T-cell (primary cell): ENCODE data around the gene ANKRD13A. TPM values are rescaled to one million over a fixed set of nuclear protein-coding genes. Genes with fewer than 3 reads are reported as not detected.
A peak's percentile ranks its signal among the peaks of the same experiment; 100 is the strongest.

Experiments used
- ATAC-seq, 4 experiments: fragments of 200-7000 bp in 3 of 4; fragments of 150-1000 bp in 1 of 4; cut with Tn5 transposase; replicated peaks in 1 of 4; 1 replicate in 3 of 4; 2 replicates in 1 of 4; pipeline ENCODE4 v1.10.0; 2021; ENCODE audit warnings: moderate library complexity in 3 of 4, mild to moderate bottlenecking in 2 of 4, moderate number of reproducible peaks in 1 of 4
- CTCF ChIA-PET, 2 donors: fragments of 300-600 bp; sonication (Branson Sonifier 250); formaldehyde crosslinking; loops; one replicate each; lab custom pipeline; 2022; ENCODE audit warnings: antibody characterized with exemption in 2 of 2; lab: Charles Lee
- POLR2A ChIA-PET, 2 donors: fragments of 300-600 bp; sonication (Branson Sonifier 250); formaldehyde crosslinking; loops; one replicate each; lab custom pipeline; 2022; ENCODE audit warnings: antibody characterized with exemption in 2 of 2; lab: Charles Lee
- DNase-seq, 35 experiments: peaks; one replicate each; pipeline versions ENCODE4 v3.0.0 to v3.0.0-alpha.2; 2013 to 2023
- H3K27ac ChIP-seq: one replicate; pipeline ENCODE4 v1.5.1; 2013; ENCODE audit warnings: low read length
- H3K27me3 ChIP-seq, 2 experiments: replicated peaks in 1 of 2; 1 replicate in 1 of 2; 2 replicates in 1 of 2; pipeline versions ENCODE4 v1.6.1 to v1.7.0; 2013; ENCODE audit warnings: low read length in 1 of 2, mixed read lengths in 1 of 2; ENCODE audit not compliant: control insufficient read depth in 2 of 2, insufficient read depth in 2 of 2; ENCODE audit errors: extremely low read depth in 1 of 2
- H3K36me3 ChIP-seq, 2 donors: 1 replicate in 1 of 2; 2 replicates in 1 of 2; pipeline versions ENCODE4 v1.6.1 to v1.7.0; 2013; ENCODE audit warnings: low read length in 1 of 2; ENCODE audit not compliant: control insufficient read depth in 2 of 2, insufficient read depth in 1 of 2; ENCODE audit errors: extremely low read depth in 1 of 2
- H3K4me1 ChIP-seq, 2 experiments: 1 replicate in 1 of 2; 2 replicates in 1 of 2; pipeline versions ENCODE4 v1.6.1 to v1.7.0; 2013; ENCODE audit warnings: low read length in 2 of 2, mixed read lengths in 1 of 2; ENCODE audit not compliant: insufficient read depth in 2 of 2, control insufficient read depth in 1 of 2; ENCODE audit errors: extremely low read depth in 1 of 2
- H3K4me3 ChIP-seq, 2 donors: 1 replicate in 1 of 2; 2 replicates in 1 of 2; pipeline versions ENCODE4 v1.5.1 to v1.7.0; 2013; ENCODE audit warnings: mild to moderate bottlenecking in 2 of 2, low read length in 1 of 2, moderate library complexity in 1 of 2; ENCODE audit not compliant: control insufficient read depth in 1 of 2; ENCODE audit errors: extremely low read depth in 1 of 2
- H3K9me3 ChIP-seq: 2 replicates; pipeline ENCODE4 v1.7.0; 2013
- H3K27ac Mint-ChIP-seq, 2 donors: one replicate each; pipeline ENCODE4 v1.8.0; 2020 to 2021; ENCODE audit warnings: mild to moderate bottlenecking in 2 of 2, mixed read lengths in 2 of 2
- H3K27me3 Mint-ChIP-seq, 2 donors: one replicate each; pipeline ENCODE4 v1.8.0; 2021 to 2022; ENCODE audit warnings: mixed read lengths in 2 of 2
- H3K36me3 Mint-ChIP-seq: one replicate; pipeline ENCODE4 v1.8.0; 2021; ENCODE audit warnings: mixed read lengths
- H3K4me1 Mint-ChIP-seq, 3 donors: one replicate each; pipeline ENCODE4 v1.8.0; 2020 to 2022; ENCODE audit warnings: mixed read lengths in 3 of 3, mild to moderate bottlenecking in 1 of 3
- H3K4me3 Mint-ChIP-seq, 3 donors: one replicate each; pipeline ENCODE4 v1.8.0; 2020 to 2022; ENCODE audit warnings: mild to moderate bottlenecking in 3 of 3, mixed read lengths in 3 of 3, moderate library complexity in 3 of 3
- H3K9me3 Mint-ChIP-seq, 3 donors: one replicate each; pipeline ENCODE4 v1.8.0; 2020 to 2022; ENCODE audit warnings: mixed read lengths in 3 of 3
- WGBS: methylation state at CpG from one replicate; pipeline ENCODE4 v1.1.5; 2013; ENCODE audit warnings: missing lambda C conversion rate; ENCODE audit not compliant: insufficient coverage; 5-methylcytosine and 5-hydroxymethylcytosine counted together
- total RNA-seq, 35 experiments: library from RNA in 6 of 35; stranded (reverse) in 6 of 35; fragments of 120-200 nt in 1 of 35; gene quantifications; one replicate each; pipeline versions ENCODE4 v1.2.1 to v1.2.4 and lab custom pipeline; 2013 to 2026

Gene ANKRD13A
- total RNA-seq, 5 donors from 2014 or later (not counting 1 experiment from before 2014, with no cell fraction given) = 63.8 to 87.0 (median 76.8) TPM

GRCh38 chr12:109953656-109954055, 45.6 kb upstream of the ANKRD13A start:
- no peaks in the 10 kb centered on the region for H3K4me1 ChIP-seq
- peaks cover 4 to 8% (median 7%) of the 10 kb centered on the region in 3 donors for H3K4me1 Mint-ChIP-seq
- H3K9me3 ChIP-seq = no peaks in the 10 kb centered on the region
- ChIA-PET POLR2A (interaction anchor here in 1 of 2 donors (0.7 kb wide), 1 partner anchor 12 kb away, joined by 8 read pairs; no protein-coding TSS in a partner anchor), CTCF (interaction anchor here in 1 of 2 donors (0.6 to 0.7 kb wide), 2 partner anchors 8 to 38 kb away, joined by 3 to 5 read pairs; no protein-coding TSS in a partner anchor)
- peaks cover 58% of the 10 kb centered on the region for H3K36me3 Mint-ChIP-seq
- no peak overlapping the region for H3K27ac ChIP-seq
- H3K27ac Mint-ChIP-seq = peak overlapping the region in 1 of 2 donors; percentile 35
- no peak for DNase-seq
- no peak for ATAC-seq
- H3K4me3 Mint-ChIP-seq = no peak overlapping the region
- no peak overlapping the region for H3K4me3 ChIP-seq
- no peaks in the 10 kb centered on the region for H3K27me3 Mint-ChIP-seq
- H3K36me3 ChIP-seq = peaks cover 16 to 79% of the 10 kb centered on the region in 2 donors
- H3K9me3 Mint-ChIP-seq = no peaks in the 10 kb centered on the region
- WGBS = 100% methylated on average over 4 of the region's 5 CpGs
- H3K27me3 ChIP-seq = no peaks in the 10 kb centered on the region

GRCh38 chr12:109958374-109958773, 40.9 kb upstream of the ANKRD13A start:
- Mint-ChIP-seq H3K4me1 (peaks cover 0 to 4% (median 1%) of the 10 kb centered on the region in 3 donors), H3K4me3 (no peak overlapping the region), H3K27ac (no peak overlapping the region), H3K36me3 (peaks cover 51% of the 10 kb centered on the region), H3K27me3 (no peaks in the 10 kb centered on the region), H3K9me3 (no peaks in the 10 kb centered on the region)
- Histone ChIP-seq H3K4me3 (no peak overlapping the region), H3K4me1 (peaks cover 0 to 3% of the 10 kb centered on the region in 2 experiments), H3K36me3 (peaks cover 6 to 80% of the 10 kb centered on the region in 2 donors), H3K27me3 (no peaks in the 10 kb centered on the region), H3K9me3 (no peaks in the 10 kb centered on the region), H3K27ac (no peak overlapping the region)
- no peak for ATAC-seq
- no peak for DNase-seq
- CTCF ChIA-PET = interaction anchor here (0.7 kb wide), 3 partner anchors 12 to 128 kb away, joined by 3 to 5 read pairs (median 4); no protein-coding TSS in a partner anchor
- POLR2A ChIA-PET = interaction anchor here in 1 of 2 donors (0.8 kb wide), 1 partner anchor 11 kb away, joined by 5 read pairs; no protein-coding TSS in a partner anchor
- 93% methylated on average over 3 of the region's 7 CpGs for WGBS

GRCh38 chr12:109959411-109960093, 39.7 kb upstream of the ANKRD13A start:
- Mint-ChIP-seq H3K4me3 (no peak overlapping the region), H3K36me3 (peaks cover 51% of the 10 kb centered on the region), H3K9me3 (no peaks in the 10 kb centered on the region), H3K4me1 (peaks cover 0 to 7% (median 2%) of the 10 kb centered on the region in 3 donors), H3K27me3 (no peaks in the 10 kb centered on the region), H3K27ac (no peak overlapping the region)
- H3K36me3 ChIP-seq = peaks cover 6 to 80% of the 10 kb centered on the region in 2 donors
- DNase-seq (no peak), ATAC-seq (no peak)
- H3K9me3 ChIP-seq = no peaks in the 10 kb centered on the region
- peaks cover 0 to 3% of the 10 kb centered on the region in 2 experiments for H3K4me1 ChIP-seq
- no peak overlapping the region for H3K4me3 ChIP-seq
- WGBS = 100% methylated on average over 1 of the region's 8 CpGs
- ChIA-PET CTCF (no interaction called here), POLR2A (no interaction called here)
- H3K27ac ChIP-seq = no peak overlapping the region
- no peaks in the 10 kb centered on the region for H3K27me3 ChIP-seq

- ChIA-PET CTCF (no interaction called here), POLR2A (interaction anchor here in 1 of 2 donors (0.6 kb wide), 1 partner anchor 46 kb away, joined by 5 read pairs; no protein-coding TSS in a partner anchor)
- ATAC-seq (no peak), DNase-seq (no peak)
- H3K9me3 Mint-ChIP-seq = no peaks in the 10 kb centered on the region
- no peak overlapping the region for H3K27ac Mint-ChIP-seq
- H3K27ac ChIP-seq = no peak overlapping the region
- WGBS = 96% methylated on average over 14 of the region's 14 CpGs
- H3K27me3 Mint-ChIP-seq = no peaks in the 10 kb centered on the region
- H3K36me3 ChIP-seq = peaks cover 6 to 83% of the 10 kb centered on the region in 2 donors
- peaks cover 62% of the 10 kb centered on the region for H3K36me3 Mint-ChIP-seq
- H3K4me3 ChIP-seq = no peak overlapping the region
- no peak overlapping the region for H3K4me3 Mint-ChIP-seq
- no peaks in the 10 kb centered on the region for H3K27me3 ChIP-seq
- no peaks in the 10 kb centered on the region for H3K9me3 ChIP-seq
- H3K4me1 ChIP-seq = peaks cover 0 to 3% of the 10 kb centered on the region in 2 experiments
- H3K4me1 Mint-ChIP-seq = peaks cover 0 to 11% (median 2%) of the 10 kb centered on the region in 3 donors
Measured at GRCh38 chr12:109961201-109961600, 38.0 kb upstream of the ANKRD13A start.

- Mint-ChIP-seq H3K4me3 (no peak overlapping the region), H3K4me1 (peaks cover 0 to 13% (median 2%) of the 10 kb centered on the region in 3 donors), H3K27ac (no peak overlapping the region), H3K27me3 (no peaks in the 10 kb centered on the region), H3K9me3 (no peaks in the 10 kb centered on the region), H3K36me3 (peaks cover 61% of the 10 kb centered on the region)
- ATAC-seq = no peak
- ChIA-PET POLR2A (no interaction called here), CTCF (interaction anchor here in 1 of 2 donors (0.5 kb wide), 1 partner anchor 25 kb away, joined by 4 read pairs; no protein-coding TSS in a partner anchor)
- no peaks in the 10 kb centered on the region for H3K9me3 ChIP-seq
- DNase-seq = no peak
- peaks cover 0 to 3% of the 10 kb centered on the region in 2 experiments for H3K4me1 ChIP-seq
- H3K36me3 ChIP-seq = peaks cover 6 to 80% of the 10 kb centered on the region in 2 donors
- H3K27me3 ChIP-seq = no peaks in the 10 kb centered on the region
- H3K27ac ChIP-seq = no peak overlapping the region
- 93% methylated on average over 6 of the region's 6 CpGs for WGBS
- H3K4me3 ChIP-seq = no peak overlapping the region
Measured at GRCh38 chr12:109961612-109962011, 37.6 kb upstream of the ANKRD13A start.

- no peak for ATAC-seq
Measured at GRCh38 chr12:109962398-109962797, 36.8 kb upstream of the ANKRD13A start.

More at GRCh38 chr12:109962398-109962797, 36.8 kb upstream of the ANKRD13A start:
- Histone ChIP-seq H3K36me3 (peaks cover 8 to 79% of the 10 kb centered on the region in 2 donors), H3K27ac (no peak overlapping the region), H3K9me3 (no peaks in the 10 kb centered on the region), H3K4me1 (peaks cover 0 to 3% of the 10 kb centered on the region in 2 experiments), H3K27me3 (no peaks in the 10 kb centered on the region), H3K4me3 (no peak overlapping the region)
- no peak for DNase-seq
- Mint-ChIP-seq H3K27ac (no peak overlapping the region), H3K4me1 (peaks cover 0 to 16% (median 4%) of the 10 kb centered on the region in 3 donors), H3K27me3 (no peaks in the 10 kb centered on the region), H3K36me3 (peaks cover 60% of the 10 kb centered on the region), H3K4me3 (no peak overlapping the region), H3K9me3 (no peaks in the 10 kb centered on the region)
- no CpG with 5 or more reads among the region's 3 CpGs for WGBS
- ChIA-PET POLR2A (no interaction called here), CTCF (interaction anchor here in 1 of 2 donors (0.5 kb wide), 1 partner anchor 25 kb away, joined by 4 read pairs; no protein-coding TSS in a partner anchor)
